Measurements from ENCODE around the gene CDC14B.

Gene CDC14B

DNA sequence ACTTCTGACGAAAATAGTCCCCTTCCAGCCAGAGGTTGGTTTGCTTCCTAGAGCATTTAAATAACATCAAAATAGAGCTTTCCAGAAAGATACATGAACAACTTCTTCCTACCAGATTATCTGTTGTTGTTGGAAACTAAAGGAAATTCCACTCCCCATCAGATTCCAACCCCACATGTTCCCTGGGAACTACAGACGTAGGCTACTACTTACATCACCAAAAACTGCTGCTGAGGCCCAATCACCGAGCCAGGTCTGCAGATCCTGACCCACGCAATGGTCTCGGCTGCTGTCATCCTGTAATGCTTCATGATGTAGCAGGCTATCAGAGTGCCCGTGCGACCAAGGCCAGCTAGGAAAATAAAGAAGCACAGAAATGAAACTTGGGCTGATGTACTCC, 96.3 kb downstream of the CDC14B start:
- no peak for DNase-seq (ENCODE audit: low spot score in 2 of 2)
- no peak overlapping the region for H3K4me3 ChIP-seq
- H3K4me1 ChIP-seq: no peaks in the 10 kb centered on the region
- no peaks in the 10 kb centered on the region for H3K9me3 ChIP-seq
- H3K36me3 ChIP-seq (replicated peaks): peaks cover 2% of the 10 kb centered on the region; the same call in 1 of the 2 replicates
- H3K27me3 ChIP-seq (ENCODE audit: low read depth): no peaks in the 10 kb centered on the region
- in situ Hi-C loops (cut with MboI; ENCODE audit: low sequenced_read_pairs): no loop called here

DNA sequence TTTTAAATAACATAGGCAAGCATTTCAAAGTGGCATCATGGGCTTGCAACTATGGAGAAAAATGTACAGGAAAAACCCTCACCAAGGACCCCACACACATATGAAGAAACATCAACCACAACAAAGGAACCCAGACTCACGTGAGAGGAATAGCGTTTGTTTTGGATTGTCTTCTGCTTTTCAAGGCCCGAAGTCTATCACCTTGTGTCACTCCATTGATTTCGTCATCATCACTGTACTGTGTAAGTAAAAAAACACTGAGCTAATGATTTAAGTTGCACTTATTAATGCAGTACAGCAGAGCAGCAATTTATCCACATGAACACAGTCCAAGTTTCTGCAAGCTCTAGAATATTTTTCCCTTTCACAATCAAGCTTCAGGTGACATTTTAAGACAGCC, 97.3 kb downstream of the CDC14B start:
- in situ Hi-C loops (cut with MboI; ENCODE audit: low sequenced_read_pairs): no loop called here
- DNase-seq (ENCODE audit: low spot score in 2 of 2): no peak
- Histone ChIP-seq H3K4me1 (no peaks in the 10 kb centered on the region), H3K4me3 (no peak overlapping the region), H3K27me3 (ENCODE audit: low read depth) (no peaks in the 10 kb centered on the region), H3K9me3 (no peaks in the 10 kb centered on the region), H3K36me3 (replicated peaks) (peaks cover 2% of the 10 kb centered on the region; the same call in 1 of the 2 replicates)

DNA sequence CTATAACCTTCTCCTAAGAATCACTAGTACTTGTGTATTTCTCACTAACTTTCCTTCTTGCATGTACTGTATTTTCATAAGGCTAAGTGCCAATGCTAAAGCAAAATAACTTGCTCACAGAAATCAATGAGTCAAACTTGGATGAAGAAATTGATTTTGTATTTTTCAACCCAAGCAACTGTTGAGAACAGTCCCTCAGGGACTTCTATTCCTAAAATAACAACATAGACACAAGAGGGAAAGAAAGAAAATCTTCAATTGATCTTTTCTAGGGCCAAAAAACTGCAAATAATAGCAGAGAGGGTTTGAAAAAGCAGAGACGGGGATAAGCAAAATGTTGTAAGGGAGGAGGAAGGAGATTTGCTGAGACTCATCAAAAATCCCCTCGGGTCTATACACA, 99.9 kb downstream of the CDC14B start:
- DNase-seq (ENCODE audit: low spot score in 2 of 2): no peak
- Histone ChIP-seq H3K9me3 (no peaks in the 10 kb centered on the region), H3K4me1 (no peaks in the 10 kb centered on the region), H3K4me3 (no peak overlapping the region), H3K36me3 (replicated peaks) (peaks cover 2% of the 10 kb centered on the region; the same call in 1 of the 2 replicates), H3K27me3 (ENCODE audit: low read depth) (no peaks in the 10 kb centered on the region)
- in situ Hi-C loops (cut with MboI; ENCODE audit: low sequenced_read_pairs): no loop called here

GRCh38 chr9:96519095-96519494, 100.5 kb downstream of the CDC14B start:
- H3K4me1 ChIP-seq: no peaks in the 10 kb centered on the region
- H3K27me3 ChIP-seq (ENCODE audit: low read depth): no peaks in the 10 kb centered on the region
- in situ Hi-C loops (cut with MboI; ENCODE audit: low sequenced_read_pairs): no loop called here

GRCh38 chr9:96515621-96516470, 103.8 kb downstream of the CDC14B start:
- no peaks in the 10 kb centered on the region for H3K9me3 ChIP-seq
- H3K36me3 ChIP-seq (replicated peaks): peaks cover 7% of the 10 kb centered on the region
- DNase-seq (ENCODE audit: low spot score in 2 of 2): no peak
- no peaks in the 10 kb centered on the region for H3K27me3 ChIP-seq (ENCODE audit: low read depth)
- no peaks in the 10 kb centered on the region for H3K4me1 ChIP-seq
- no peak overlapping the region for H3K4me3 ChIP-seq
- in situ Hi-C loops (cut with MboI; ENCODE audit: low sequenced_read_pairs): no loop called here

More at GRCh38 chr9:96519095-96519494, 100.5 kb downstream of the CDC14B start:
- Histone ChIP-seq H3K4me3 (no peak overlapping the region), H3K36me3 (replicated peaks) (peaks cover 3% of the 10 kb centered on the region), H3K9me3 (no peaks in the 10 kb centered on the region)
- no peak for DNase-seq (ENCODE audit: low spot score in 2 of 2)

DNA sequence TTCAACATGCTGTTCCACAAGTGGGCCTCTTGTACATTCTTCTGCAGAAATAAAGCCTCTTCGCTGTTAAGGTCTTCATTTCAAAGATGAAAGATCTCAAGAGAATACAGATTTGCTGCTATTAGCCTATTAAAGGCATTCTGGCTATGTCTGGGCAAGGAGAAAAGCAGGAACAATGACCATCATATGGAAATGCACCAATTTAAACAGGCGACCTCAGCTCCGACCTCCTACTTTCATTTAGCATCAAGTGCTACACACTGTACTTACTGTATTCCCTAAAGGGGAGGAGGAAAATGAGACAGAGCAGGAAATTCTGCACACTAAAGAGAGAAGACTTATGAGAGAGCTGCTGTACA, 104.9 kb downstream of the CDC14B start:
- in situ Hi-C loops (cut with MboI; ENCODE audit: low sequenced_read_pairs): no loop called here
- H3K4me1 ChIP-seq: no peaks in the 10 kb centered on the region
- H3K4me3 ChIP-seq: no peak overlapping the region
- no peak for DNase-seq (ENCODE audit: low spot score in 2 of 2)
- no peaks in the 10 kb centered on the region for H3K9me3 ChIP-seq
- no peaks in the 10 kb centered on the region for H3K27me3 ChIP-seq (ENCODE audit: low read depth)
- peaks cover 7% of the 10 kb centered on the region for H3K36me3 ChIP-seq (replicated peaks)

- no peak for DNase-seq (ENCODE audit: low spot score in 2 of 2)
- H3K27me3 ChIP-seq (ENCODE audit: low read depth): no peaks in the 10 kb centered on the region
- no peaks in the 10 kb centered on the region for H3K4me1 ChIP-seq
- H3K36me3 ChIP-seq (replicated peaks): peaks cover 7% of the 10 kb centered on the region
- H3K4me3 ChIP-seq: no peak overlapping the region
- no peaks in the 10 kb centered on the region for H3K9me3 ChIP-seq
- in situ Hi-C loops (cut with MboI; ENCODE audit: low sequenced_read_pairs): no loop called here
These were observed 105.4 kb downstream of the CDC14B start for GRCh38 chr9:96514108-96514799.

- in situ Hi-C loops (cut with MboI; ENCODE audit: low sequenced_read_pairs): no loop called here
- DNase-seq (ENCODE audit: low spot score in 2 of 2): no peak
- no peak overlapping the region for H3K4me3 ChIP-seq
- H3K36me3 ChIP-seq (replicated peaks): peaks cover 7% of the 10 kb centered on the region
- no peaks in the 10 kb centered on the region for H3K9me3 ChIP-seq
- H3K4me1 ChIP-seq: no peaks in the 10 kb centered on the region
- H3K27me3 ChIP-seq (ENCODE audit: low read depth): no peaks in the 10 kb centered on the region
These were observed 106.0 kb downstream of the CDC14B start for GRCh38 chr9:96513622-96514021.

GRCh38 chr9:96512240-96512639, 107.4 kb downstream of the CDC14B start:
- H3K4me3 ChIP-seq: no peak overlapping the region
- H3K4me1 ChIP-seq: no peaks in the 10 kb centered on the region

DNA sequence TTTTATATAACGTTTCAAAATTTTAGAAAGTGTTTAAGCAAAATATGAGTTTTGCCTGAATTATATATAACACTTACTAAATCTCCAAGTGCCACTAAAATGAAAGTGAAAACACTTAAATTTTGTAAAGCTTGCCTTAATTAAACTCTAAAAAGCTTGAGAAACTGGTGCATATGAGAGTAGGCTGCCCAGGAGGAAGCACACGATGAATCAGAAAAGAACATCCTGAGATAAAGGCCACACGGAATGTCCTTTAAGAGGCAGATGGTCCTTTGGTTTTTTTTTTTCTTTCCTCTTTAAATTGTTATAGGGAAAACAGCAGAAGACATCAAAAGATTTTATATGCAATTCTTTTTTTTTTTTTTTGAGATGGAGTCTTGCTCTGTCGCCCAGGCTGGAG, 109.4 kb downstream of the CDC14B start:
- H3K36me3 ChIP-seq (replicated peaks): peaks cover 7% of the 10 kb centered on the region
- no peaks in the 10 kb centered on the region for H3K9me3 ChIP-seq
- no peaks in the 10 kb centered on the region for H3K4me1 ChIP-seq
- no peak for DNase-seq (ENCODE audit: low spot score in 2 of 2)
- in situ Hi-C loops (cut with MboI; ENCODE audit: low sequenced_read_pairs): no loop called here
- H3K27me3 ChIP-seq (ENCODE audit: low read depth): no peaks in the 10 kb centered on the region
- H3K4me3 ChIP-seq: no peak overlapping the region

More at GRCh38 chr9:96512240-96512639, 107.4 kb downstream of the CDC14B start:
- DNase-seq (ENCODE audit: low spot score in 2 of 2): no peak
- Histone ChIP-seq H3K27me3 (ENCODE audit: low read depth) (no peaks in the 10 kb centered on the region), H3K9me3 (no peaks in the 10 kb centered on the region), H3K36me3 (replicated peaks) (peaks cover 7% of the 10 kb centered on the region)
- in situ Hi-C loops (cut with MboI; ENCODE audit: low sequenced_read_pairs): no loop called here

DNA sequence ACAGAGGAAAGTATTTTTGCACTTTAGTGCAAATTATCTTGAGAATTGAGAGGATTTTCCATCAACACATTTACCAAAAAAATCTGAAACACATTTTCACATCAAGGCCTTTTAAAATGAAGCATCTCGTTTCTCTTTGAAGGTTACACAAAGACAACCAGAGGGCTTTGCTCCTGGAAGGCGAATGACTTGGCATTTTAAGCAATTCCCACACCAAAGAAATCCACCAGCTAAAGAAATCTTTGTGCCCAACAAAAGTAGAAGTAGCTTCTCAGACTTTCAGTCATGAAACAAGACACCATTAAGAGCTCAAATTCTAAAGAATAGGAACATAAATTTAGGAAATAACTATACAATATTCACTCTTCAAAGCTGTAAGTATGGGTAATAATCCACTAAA, 109.8 kb downstream of the CDC14B start:
- no peaks in the 10 kb centered on the region for H3K9me3 ChIP-seq
- in situ Hi-C loops (cut with MboI; ENCODE audit: low sequenced_read_pairs): no loop called here
- H3K4me3 ChIP-seq: no peak overlapping the region
- no peak for DNase-seq (ENCODE audit: low spot score in 2 of 2)
- no peaks in the 10 kb centered on the region for H3K4me1 ChIP-seq
- peaks cover 7% of the 10 kb centered on the region for H3K36me3 ChIP-seq (replicated peaks)
- H3K27me3 ChIP-seq (ENCODE audit: low read depth): no peaks in the 10 kb centered on the region

DNA sequence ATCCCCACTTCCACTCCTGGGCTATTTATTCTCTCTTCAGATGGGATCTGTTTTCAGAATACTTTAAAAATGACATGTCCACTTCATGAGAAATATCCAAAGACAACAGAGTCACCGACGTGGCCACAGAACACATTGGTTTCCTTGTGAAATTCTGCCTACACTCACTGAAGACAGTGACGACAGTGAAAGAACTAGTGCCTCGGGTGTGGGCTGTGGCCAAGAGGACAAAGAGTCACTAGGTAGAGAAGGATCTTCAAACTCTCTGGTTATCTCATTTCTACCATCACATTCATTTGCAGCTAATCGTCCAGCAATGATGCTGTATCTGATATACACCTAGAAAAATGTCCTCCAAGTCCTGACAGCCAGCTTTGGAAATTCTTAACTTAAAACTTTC, 110.6 kb downstream of the CDC14B start:
- no peaks in the 10 kb centered on the region for H3K27me3 ChIP-seq (ENCODE audit: low read depth)
- DNase-seq (ENCODE audit: low spot score in 2 of 2): no peak
- no peaks in the 10 kb centered on the region for H3K4me1 ChIP-seq
- in situ Hi-C loops (cut with MboI; ENCODE audit: low sequenced_read_pairs): no loop called here
- H3K36me3 ChIP-seq (replicated peaks): peaks cover 6% of the 10 kb centered on the region
- no peak overlapping the region for H3K4me3 ChIP-seq
- no peaks in the 10 kb centered on the region for H3K9me3 ChIP-seq

GRCh38 chr9:96508227-96508940, 111.3 kb downstream of the CDC14B start:
- in situ Hi-C loops (cut with MboI; ENCODE audit: low sequenced_read_pairs): no loop called here
- H3K4me3 ChIP-seq: no peak overlapping the region

More at GRCh38 chr9:96508227-96508940, 111.3 kb downstream of the CDC14B start:
- H3K4me1 ChIP-seq: no peaks in the 10 kb centered on the region
- DNase-seq (ENCODE audit: low spot score in 2 of 2): no peak
- no peaks in the 10 kb centered on the region; the same call in 1 of the 2 replicates for H3K36me3 ChIP-seq (replicated peaks)
- no peaks in the 10 kb centered on the region for H3K27me3 ChIP-seq (ENCODE audit: low read depth)
- H3K9me3 ChIP-seq: no peaks in the 10 kb centered on the region
